Kidney glomerular epithelial cell (primary cell): Measurements from ENCODE around the gene EHMT1.

Experiments
- DNase-seq: peaks from one replicate; lab custom pipeline; 2025; lab: John Stamatoyannopoulos, UW

Gene EHMT1

DNA sequence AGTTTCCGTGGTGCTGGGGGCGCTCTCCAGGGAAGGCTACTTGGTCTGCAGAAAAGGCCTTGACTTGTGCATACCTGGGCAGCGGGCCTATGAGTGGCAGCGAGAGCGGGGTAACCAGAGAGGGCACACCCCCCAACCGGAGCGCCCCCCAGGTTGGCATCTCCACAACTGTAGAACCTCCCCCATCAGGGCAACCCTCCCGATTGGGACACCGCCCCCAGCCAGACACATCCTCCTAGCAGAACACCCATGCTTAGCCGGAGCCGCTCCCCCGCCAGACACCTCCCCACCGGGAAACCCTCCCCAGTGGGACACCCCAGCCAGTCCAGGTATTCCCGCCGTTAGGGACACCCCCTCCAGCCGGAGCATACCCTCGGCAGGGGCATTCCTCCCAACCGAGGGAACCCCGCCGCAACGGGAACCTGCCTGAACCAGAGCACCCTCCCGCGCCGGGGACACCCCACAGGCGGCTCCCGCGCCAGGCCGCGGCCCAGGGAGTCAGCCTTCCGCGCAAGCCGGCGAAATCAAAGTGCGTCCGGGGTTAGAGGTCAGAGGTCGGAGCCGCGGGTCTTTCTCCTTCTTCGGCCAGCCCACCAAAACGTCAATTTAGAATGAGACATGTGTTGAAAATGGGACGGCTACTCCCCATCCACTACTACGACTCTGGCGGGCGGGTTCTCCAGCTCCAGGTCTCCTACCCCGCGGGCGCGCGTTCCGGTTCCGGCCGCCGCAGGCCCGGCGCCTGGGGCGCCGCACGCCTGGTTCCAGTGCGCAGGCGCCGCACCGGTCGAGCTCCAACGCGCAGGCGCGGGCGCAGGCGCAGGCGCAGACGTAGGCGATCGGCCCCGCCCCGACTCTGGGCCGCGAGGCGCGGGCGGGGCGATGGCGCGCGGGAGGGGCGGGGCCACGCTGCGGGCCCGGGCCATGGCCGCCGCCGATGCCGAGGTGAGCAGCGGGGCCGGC, at the start of gene EHMT1:
TSS of gene EHMT1 (plus strand) at position 901 of the 963 bp plus-strand sequence. CDS start at position 925, 24 bp downstream.
- DNase-seq, result peak; percentile 73

DNA sequence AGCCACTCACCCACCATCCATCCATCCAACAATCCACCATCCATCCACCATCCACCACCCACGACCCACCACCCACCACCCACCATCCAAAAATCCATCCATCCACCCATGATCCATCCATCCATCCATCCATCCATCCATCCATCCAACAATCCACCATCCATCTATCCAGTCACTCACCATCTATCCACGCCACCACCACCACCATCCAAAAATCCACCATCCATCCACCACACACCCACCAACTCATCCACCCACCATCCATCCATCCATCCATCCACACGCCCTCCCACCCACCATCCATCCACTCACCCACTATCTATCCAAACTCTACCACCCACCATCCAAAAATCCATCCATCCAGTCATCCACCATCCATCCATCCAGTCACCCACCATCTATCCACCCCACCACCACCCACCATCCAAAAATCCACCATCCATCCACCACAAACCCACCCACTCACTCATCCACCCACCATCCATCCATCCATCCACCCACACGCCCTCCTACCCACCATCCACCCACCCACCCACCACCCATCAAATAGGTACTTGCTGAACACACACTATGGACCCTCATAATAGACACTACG, 49.1 kb upstream of the EHMT1 start:
- no peak for DNase-seq

DNA sequence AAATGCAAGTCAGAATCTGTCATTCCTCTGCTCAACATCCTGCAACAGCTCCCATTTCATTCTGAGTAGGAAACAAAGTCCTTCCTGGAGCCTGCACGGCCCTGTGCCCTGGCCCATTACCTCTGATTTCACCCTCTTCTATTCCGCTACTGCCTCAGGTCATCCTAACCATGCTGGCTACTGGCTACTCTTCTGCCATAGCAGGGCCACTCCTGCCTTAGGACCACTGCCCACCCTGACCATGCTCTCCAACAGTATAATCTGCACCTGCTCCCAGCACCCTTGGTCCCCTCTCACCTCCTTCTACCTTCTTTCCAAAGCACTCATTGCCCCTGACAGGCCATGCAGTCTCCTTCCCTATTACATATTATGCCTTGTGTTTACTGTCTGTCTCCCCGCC, 48.2 kb upstream of the EHMT1 start:
- no peak for DNase-seq

DNA sequence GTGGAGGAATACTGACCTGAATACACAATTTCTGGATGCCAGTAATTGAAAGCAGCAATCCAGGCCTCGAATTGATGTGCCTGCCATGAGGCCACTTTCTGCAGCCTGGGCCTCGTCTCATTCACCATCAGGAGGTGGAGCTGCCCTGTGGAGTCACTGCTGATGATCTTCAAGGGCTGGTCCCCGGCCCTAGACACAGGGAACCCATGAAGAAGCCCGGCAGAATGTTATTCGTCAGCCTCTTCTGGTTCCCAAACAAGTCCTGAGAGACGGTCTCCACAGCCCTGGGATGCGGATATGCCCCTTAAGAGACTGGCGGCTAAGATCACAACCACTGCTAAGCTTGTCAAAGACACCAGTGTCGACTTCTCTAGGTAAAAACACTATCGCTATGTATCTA, 44.6 kb upstream of the EHMT1 start:
- no peak for DNase-seq

DNA sequence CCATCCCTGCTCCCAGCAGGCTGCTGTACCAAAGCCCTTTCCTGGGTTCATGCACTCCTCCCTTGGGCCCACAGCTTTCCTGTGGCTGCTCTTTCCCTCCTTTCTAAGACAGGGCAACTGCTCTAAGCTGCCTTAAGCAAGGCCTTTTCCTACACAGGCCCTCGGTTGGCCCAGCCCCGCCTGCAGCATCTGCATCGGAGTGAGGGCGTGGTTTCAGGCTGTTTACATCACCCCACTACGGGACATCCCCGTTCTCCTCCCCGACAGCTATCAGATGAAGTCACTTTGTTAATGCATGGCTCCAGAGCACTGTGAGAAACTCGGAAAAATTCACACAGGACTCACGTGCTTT, 43.5 kb upstream of the EHMT1 start:
- DNase-seq, result no peak

DNA sequence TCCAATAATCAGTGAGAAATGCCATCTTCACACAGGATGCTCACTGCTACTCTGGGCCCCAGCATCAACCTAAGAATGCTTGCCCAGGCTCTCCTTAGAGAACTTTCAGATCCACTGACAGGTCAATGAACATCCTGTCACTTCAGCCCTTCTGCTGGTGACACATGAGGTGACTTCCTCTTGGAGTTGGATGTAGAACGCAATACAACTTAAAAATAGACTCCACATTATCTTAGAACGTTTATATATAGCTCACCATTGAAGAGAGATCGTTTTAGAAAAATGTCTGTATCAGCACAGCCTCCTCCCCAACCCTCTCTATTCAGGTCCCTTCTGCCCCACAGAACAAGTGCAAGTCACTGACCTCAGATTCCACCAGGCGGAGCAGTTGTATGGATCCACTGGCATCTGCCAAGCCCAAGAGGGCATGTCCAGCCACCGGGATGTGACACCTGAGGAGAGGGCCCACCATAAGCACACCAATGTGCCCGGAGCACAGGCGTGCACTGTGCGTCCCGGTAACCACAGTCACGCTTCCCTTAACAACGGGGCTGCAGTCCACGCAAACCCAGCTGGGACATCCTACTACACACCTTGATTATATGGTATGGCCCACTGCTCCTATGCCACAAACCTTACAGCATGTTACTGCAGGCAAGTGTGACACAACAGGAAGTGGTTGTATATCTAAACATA, 42.9 kb upstream of the EHMT1 start:
- DNase-seq, result no peak

DNA sequence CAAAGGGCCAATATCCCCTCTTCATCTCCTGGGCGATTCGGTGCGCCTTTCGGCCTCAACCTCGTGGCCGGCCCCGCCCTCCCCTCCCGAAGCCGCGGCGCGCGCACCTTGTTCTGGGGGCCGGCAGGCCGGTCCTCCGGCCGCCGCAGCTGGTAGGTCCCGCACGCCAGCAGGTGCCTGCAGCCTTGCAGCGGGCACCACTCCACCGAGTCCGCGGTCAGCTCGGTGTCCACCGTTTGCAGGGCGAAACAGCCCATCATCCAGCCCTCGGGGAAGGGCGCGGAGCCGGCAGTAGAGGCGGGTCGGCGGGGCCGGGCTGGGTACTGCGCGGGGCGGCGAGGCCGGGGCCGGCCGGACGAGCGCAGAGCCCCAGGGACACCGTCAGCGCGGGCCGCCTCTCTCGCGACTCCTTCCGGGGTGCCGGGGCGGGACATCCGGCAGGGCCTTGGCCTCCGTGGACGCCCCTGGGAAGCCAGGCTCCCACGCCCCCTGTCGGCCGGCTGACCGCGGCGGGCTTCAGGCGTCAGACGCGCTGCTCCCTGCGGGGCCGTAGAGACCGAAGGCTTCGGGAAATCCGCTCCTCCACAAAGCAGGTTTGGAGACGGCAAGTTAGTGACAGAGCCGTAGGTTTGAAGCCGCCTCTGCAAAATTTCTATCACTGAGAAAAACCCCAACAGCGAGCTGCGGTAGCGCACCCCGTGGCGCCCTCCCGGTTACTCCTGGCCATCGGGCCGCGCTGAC, 40.1 kb upstream of the EHMT1 start, which contains the start of gene DPH7:
TSS of gene DPH7 (minus strand) at position 408 of the 741 bp plus-strand sequence. CDS start at position 260, 148 bp downstream.
- peak; percentile 89 for DNase-seq

DNA sequence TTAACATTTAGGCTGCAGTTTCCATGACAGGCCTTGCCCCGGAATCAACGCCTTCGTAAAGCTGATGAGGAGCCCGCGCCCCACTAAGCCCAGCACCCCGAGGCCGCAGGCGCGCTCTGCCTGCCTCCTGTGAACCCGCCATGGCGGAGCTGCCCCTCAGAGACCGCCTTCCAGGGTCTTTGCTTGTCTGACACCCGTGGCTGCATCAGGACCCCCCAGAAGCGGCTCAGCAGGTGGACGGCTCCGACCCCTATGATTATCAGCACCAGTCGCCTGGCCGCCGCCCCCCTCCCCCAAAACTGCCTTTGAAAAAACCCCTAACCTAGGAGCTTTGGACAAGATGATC, 39.6 kb upstream of the EHMT1 start:
- DNase-seq, result no peak

DNA sequence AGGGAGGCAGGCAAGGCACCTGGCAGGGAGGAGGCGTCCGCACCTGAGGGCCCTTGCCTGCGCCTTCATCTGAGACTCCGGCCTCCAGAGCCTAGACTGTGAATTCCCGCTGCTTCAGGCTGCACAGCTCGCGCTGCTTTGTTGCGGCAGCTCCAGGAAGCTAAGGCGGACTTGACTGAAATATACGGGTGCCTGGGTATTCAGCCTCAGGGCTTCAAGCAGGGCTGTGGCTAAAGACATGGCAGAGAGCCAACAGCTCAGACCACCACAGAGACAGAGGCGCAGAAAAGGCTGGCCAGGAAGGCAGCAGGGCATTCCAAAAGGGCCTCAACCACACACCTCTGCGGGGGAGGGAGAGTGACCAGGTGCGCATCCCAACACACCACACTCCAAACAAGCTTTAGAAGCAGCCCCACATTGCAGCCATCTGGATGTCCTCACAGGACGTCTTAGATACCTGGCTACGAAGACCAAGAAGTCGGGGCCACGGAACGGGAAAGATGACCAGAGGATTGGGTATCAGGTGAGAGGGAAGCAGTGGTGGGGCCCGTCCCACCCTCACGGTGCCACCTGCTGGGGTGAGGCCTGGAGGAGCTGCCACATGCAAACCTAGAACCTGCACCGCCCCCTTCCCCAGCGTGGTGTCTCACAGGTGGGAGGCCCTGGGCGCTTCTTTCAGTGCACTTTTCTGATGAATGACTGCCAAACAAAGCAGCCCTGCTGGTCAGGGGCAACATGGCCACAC, 38.4 kb upstream of the EHMT1 start:
- DNase-seq, result no peak

DNA sequence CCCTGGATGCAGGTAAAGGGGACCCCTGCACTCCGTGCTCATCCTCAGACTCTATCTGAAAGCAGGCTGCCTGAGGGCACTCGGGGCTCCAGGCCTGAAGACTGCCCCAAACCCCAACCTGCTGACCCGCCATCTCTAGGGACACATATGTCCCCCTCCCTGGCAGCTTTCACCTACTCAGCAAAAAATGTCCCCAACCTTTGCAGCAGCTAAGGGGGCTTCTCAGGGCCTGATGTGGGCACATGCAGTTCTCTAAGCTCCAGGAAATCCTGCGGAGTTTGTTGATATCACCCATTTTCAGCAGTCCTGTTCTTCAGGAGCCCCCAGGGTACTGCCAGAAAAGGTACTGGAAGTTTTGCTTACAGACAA, 37.9 kb upstream of the EHMT1 start:
- no peak for DNase-seq

DNA sequence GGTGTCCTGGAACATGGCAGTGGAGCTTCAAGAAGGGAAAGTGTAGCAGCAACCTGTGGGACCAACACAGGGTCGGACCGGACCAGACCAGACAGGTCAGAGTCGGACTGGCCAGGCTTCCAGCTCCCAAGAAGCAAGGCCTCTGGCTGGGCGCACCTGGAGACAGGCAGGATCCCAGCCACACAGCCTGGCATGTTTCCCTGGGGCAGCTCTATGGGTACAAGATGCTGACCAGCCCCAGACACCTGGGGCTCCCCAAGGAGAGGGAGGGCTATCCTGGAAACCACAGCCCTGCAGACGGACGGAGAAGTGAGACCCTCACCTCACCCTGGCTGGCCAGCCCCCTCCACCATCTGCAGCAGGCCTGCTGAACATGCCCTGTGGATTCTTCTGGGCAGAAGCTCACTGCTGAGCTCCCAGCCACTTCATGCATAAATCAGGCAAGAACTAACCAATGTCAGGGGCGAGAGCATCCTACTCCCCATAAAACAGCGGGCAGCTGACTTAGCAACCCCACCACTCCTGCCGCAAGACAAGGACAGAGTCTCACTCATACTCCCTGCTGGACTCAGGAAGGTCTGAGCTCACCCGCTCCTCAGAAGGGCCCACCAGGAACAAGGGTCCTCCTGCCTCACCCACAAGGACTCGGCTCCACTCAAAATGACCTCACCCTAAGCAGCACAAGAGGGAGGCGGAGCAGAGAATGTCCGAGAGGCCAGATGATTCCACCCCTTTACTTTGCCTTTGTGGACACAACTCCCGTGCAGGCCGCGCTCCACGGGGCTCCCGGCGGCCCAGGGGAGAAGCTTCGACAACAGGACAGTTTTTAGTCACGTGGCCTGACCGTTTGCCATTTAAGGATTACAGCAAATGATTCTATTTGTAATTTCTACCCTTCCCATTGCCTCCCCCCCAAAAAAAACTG, 37.2 kb upstream of the EHMT1 start:
- DNase-seq, result no peak

DNA sequence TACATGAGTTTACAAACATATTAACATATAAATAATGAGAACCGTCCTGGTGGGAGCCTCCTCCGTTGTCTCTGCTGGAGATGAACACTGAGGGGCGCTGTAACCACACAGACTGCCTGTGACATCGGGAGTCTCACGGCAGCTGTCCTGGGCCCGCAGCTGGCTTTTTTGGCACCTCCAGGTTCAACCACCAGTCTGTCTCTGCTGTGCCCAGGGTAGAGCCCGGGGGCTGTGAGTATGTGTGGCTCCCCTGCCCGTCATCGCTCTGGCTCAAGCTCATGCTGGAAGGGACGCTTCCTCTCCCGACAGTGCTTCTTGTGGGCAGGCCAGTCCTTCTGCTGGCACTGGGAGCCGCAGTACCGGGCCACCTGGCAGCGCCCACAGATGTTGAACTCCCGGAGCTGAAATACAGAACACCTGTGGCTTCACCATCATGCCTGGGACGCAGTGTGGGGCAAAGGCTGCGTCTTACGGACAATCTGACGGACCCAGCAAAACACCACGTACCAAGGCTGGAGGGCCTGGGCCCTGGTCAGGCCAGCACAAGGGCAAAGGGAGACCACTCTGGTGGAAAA, 36.4 kb upstream of the EHMT1 start:
- no peak for DNase-seq

DNA sequence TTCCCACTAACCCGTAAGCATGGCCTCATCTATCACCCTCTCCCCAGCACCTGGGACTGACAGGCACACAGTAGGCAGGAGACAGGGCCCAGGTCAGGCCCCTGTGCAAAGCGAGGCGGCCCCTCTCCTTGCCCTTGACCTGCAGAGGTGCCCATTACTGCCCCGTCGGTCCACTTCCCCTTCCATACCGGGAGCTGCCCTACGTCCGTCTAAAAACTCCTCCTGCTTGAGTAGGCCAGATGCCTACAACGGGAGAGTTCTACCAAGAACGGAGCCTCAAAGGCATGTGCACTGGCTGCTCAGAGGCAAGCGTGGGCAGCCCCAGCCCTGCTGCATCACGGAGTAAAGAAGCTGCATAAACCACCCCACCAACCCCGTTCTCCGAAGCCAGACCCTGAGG, 35.5 kb upstream of the EHMT1 start:
- DNase-seq, result no peak

DNA sequence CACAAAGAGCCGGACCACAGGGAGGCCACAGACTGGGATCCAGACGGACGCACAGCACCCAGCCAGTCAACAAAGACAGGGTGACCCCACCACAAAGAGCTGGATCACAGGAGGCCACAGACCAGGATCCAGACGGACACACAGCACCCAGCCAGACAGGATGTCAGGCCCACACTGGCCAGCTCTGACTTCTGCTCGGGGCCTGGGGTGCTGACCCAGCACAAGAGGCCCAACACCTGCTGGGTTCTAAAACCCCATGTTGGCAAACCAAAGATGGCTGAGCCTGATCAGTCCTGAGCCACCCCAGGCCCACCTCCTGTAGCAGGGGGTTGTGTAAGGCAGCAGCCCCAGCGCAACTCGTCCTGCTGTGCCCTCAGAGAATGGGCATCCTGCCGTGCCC, 34.8 kb upstream of the EHMT1 start:
- DNase-seq, result no peak

DNA sequence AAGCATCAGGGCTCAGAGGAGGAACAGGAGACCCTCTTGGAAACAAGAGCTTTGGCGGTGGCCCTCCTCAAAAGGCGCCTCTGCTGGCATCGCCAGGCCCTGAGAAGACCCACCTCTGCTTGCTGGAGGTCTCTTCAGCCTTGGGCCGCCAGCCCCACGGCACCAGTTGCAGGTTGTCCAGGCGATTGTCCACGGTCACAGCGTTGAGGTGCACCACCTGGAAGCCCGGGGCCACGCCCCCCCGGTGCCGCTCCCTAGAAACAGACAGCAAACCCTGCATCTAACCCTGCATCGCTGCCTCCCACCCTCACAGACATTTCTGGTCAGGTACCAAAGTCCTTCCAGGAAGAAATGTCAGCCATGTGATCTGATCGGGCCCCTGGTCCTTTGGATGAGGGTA, 32.0 kb upstream of the EHMT1 start:
- no peak for DNase-seq

DNA sequence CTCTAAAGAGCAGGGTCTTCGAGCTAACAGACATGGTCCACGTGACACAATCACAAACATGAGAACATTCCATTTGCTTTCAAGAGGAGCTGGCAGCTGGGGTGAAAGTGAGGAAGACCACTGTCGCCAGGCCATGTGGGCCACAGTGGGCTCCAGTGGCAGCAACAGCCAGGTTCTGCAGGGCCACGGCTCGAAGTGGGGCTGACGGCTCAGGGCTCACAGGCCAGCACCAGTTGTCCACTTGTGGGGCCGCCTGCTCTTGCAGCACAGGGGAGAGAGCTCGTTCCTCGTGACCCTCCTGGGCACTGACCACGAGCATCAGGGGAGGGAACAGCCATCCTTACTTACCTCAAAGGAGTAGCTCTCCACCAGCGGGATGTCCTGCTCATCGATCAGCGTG, 30.5 kb upstream of the EHMT1 start:
- DNase-seq, result no peak

DNA sequence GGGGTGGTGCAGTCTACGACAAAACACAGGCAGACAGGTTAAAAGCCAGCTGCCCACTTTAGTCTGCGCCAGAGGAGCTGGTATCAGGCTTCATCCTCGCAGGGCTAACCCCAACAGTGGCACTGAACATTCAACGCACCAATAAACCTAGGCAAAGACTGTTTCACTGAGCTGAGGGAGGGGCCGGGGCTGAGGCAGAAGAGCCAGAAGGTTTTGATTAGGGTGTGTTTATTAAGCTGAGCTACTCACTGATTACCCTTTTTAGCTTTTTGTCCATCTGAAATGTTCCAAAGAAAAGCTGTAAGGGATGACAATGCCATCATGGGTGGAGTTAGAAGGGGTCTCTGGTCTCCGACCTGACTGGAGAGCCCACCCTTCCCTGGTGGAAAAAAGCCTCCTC, 29.9 kb upstream of the EHMT1 start:
- no peak for DNase-seq

DNA sequence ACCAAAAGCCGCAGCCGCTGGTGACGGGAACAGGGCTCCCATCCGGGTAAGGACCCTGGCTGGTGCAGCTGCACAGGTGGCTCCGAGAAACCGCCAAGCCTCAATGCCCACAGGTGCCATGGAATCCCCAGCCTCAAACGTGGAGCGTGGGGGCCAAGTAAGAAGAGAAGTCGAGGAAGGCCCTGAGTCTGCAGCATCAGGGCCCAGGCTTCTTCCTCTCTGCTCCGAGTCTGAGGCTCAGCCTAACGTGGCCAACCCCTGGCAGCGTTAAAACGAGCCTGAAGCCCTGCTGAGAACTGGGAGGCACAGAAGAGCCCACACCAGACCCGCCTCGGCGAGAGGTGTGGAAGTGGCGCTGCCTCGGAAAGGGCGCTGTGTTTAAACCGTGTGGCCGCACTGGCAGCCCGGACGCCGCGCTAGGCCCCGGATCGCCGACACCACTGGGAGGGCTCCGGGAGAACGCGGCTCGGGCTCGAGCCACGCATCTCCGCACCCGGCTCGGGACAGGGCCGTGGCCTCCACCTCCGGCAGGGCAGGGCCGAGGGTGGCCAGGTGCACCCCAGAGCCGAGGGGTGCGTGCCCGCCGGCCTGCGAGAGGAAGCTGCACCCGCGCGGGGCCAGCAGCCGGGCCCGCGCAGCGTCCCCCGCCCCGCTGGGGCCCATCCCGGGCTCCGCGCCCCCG, 29.2 kb upstream of the EHMT1 start:
- DNase-seq, result no peak

DNA sequence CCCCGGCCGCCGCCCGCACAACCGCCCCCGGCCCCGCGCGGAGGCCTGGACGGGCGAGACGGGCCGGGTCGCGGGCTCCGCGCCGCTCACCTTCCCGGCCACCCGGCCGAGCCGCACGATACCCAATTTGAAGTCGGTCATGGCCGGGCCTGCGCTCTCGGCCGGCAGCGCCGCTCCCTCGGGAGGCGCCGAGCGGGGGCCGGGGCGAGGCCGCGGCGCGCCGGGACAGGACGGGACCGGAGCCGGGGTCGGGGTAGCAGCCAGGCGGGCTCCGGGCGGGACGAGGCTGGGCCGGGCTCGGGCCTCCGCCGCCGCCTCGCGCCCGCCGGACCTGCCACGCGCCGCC, 28.7 kb upstream of the EHMT1 start:
- no peak for DNase-seq
